Testis (tissue), 2 donors: Measurements from ENCODE around the gene EP400.

Source experiments
- POLR2A ChIP-seq: fragments of 450-650 bp; IDR thresholded peaks from one replicate; pipeline ENCODE4 v1.6.1; 2017; ENCODE audit warnings: antibody characterized with exemption, mild to moderate bottlenecking, moderate library complexity
- TF ChIP-seq, protein P1 (sequence below), 3 experiments: fragments of 450-650 bp in 2 of 3; fragments of 200-600 bp in 1 of 3; sonication (generic) in 1 of 3; IDR thresholded peaks; one replicate each; pipeline ENCODE4 v1.5.1; 2016 to 2019; ENCODE audit warnings: antibody characterized with exemption in 3 of 3, mild to moderate bottlenecking in 2 of 3, moderate library complexity in 1 of 3

DNA sequence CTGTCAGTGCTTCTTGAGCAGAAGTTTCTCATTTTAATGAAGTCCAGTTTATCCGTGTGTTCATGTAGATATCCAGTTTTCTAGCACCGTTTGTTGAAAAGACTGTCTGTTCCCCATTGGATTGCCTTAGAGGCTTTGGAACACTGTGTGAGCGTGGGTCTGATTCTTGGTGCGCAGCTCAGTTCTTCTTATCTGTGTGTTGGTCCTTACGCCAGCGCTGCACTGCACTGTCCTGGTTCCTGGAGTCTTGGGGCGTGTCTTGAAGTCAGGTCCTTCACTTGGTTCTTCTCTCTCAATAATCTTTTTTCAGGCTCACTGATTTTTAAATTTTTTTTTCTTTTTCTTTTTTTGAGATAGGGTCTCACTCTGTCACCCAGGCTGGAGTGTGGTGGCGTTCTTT, 25.5 kb downstream of the EP400 start:
- TF ChIP-seq, protein P1, sequence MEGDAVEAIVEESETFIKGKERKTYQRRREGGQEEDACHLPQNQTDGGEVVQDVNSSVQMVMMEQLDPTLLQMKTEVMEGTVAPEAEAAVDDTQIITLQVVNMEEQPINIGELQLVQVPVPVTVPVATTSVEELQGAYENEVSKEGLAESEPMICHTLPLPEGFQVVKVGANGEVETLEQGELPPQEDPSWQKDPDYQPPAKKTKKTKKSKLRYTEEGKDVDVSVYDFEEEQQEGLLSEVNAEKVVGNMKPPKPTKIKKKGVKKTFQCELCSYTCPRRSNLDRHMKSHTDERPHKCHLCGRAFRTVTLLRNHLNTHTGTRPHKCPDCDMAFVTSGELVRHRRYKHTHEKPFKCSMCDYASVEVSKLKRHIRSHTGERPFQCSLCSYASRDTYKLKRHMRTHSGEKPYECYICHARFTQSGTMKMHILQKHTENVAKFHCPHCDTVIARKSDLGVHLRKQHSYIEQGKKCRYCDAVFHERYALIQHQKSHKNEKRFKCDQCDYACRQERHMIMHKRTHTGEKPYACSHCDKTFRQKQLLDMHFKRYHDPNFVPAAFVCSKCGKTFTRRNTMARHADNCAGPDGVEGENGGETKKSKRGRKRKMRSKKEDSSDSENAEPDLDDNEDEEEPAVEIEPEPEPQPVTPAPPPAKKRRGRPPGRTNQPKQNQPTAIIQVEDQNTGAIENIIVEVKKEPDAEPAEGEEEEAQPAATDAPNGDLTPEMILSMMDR (IDR thresholded peaks at IDR 0.05), result no peak
- TF ChIP-seq POLR2A, result no peak
